Skeletal muscle tissue (tissue), 4 donors: ENCODE data around the gene SNX19. TPM values are rescaled to one million over a fixed set of nuclear protein-coding genes. Genes with fewer than 3 reads are reported as not detected.

ENCODE experiments used
- H3K27ac ChIP-seq: one replicate; pipeline ENCODE4 v1.7.0; 2013; ENCODE audit warnings: mild to moderate bottlenecking, low read depth, low read length, inconsistent platforms
- H3K27me3 ChIP-seq, 3 donors: one replicate each; pipeline ENCODE4 v1.7.0; 2013; ENCODE audit warnings: low read length in 3 of 3; ENCODE audit not compliant: control insufficient read depth in 3 of 3, insufficient read depth in 3 of 3
- H3K36me3 ChIP-seq, 3 donors: one replicate each; pipeline ENCODE4 v1.7.0; 2013; ENCODE audit warnings: low read length in 3 of 3; ENCODE audit not compliant: control insufficient read depth in 3 of 3, insufficient read depth in 3 of 3
- H3K4me1 ChIP-seq, 3 donors: one replicate each; pipeline ENCODE4 v1.7.0; 2013; ENCODE audit warnings: low read length in 3 of 3, mild to moderate bottlenecking in 3 of 3; ENCODE audit not compliant: control insufficient read depth in 3 of 3, insufficient read depth in 3 of 3
- H3K4me3 ChIP-seq, 3 donors: one replicate each; pipeline ENCODE4 v1.7.0; 2013; ENCODE audit warnings: low read length in 3 of 3
- H3K9ac ChIP-seq, 3 donors: one replicate each; pipeline ENCODE4 v1.7.0; 2013; ENCODE audit warnings: low read length in 3 of 3, mild to moderate bottlenecking in 3 of 3, moderate library complexity in 2 of 3, low read depth in 1 of 3
- H3K9me3 ChIP-seq, 3 donors: one replicate each; pipeline ENCODE4 v1.7.0; 2013; ENCODE audit warnings: low read length in 3 of 3; ENCODE audit not compliant: control insufficient read depth in 3 of 3
- total RNA-seq: library from RNA; depleted of rRNA; stranded (reverse); fragments of >200 nt; gene quantifications from one replicate; pipeline ENCODE4 v1.2.3, GENCODE V29; 2014
- donor health status: Osteomylitis.

Gene SNX19
- total RNA-seq, 1 donor from 2014 or later, result 31.3 TPM

GRCh38 chr11:130832566-130833425 is 83.5 kb downstream of the SNX19 start:
- Histone ChIP-seq H3K4me1 (peaks cover 38 to 41% (median 41%) of the 10 kb centered on the region in 3 donors), H3K9ac (no peak overlapping the region), H3K27me3 (no peaks in the 10 kb centered on the region), H3K36me3 (no peaks in the 10 kb centered on the region), H3K4me3 (no peak overlapping the region), H3K9me3 (peaks cover 0 to 5% (median 0%) of the 10 kb centered on the region in 3 donors), H3K27ac (no peak overlapping the region)

GRCh38 chr11:130831976-130832375 is 84.3 kb downstream of the SNX19 start:
- Histone ChIP-seq H3K9me3 (peaks cover 0 to 5% (median 0%) of the 10 kb centered on the region in 3 donors), H3K4me3 (no peak overlapping the region), H3K36me3 (no peaks in the 10 kb centered on the region), H3K27me3 (no peaks in the 10 kb centered on the region), H3K4me1 (peaks cover 41 to 49% (median 46%) of the 10 kb centered on the region in 3 donors), H3K27ac (no peak overlapping the region), H3K9ac (no peak overlapping the region)

GRCh38 chr11:130831506-130831905 is 84.8 kb downstream of the SNX19 start:
- Histone ChIP-seq H3K36me3 (no peaks in the 10 kb centered on the region), H3K4me1 (peaks cover 41 to 51% (median 46%) of the 10 kb centered on the region in 3 donors), H3K4me3 (no peak overlapping the region), H3K9me3 (peaks cover 0 to under 1% (median 0%) of the 10 kb centered on the region in 3 donors), H3K27ac (no peak overlapping the region), H3K9ac (no peak overlapping the region), H3K27me3 (no peaks in the 10 kb centered on the region)

DNA sequence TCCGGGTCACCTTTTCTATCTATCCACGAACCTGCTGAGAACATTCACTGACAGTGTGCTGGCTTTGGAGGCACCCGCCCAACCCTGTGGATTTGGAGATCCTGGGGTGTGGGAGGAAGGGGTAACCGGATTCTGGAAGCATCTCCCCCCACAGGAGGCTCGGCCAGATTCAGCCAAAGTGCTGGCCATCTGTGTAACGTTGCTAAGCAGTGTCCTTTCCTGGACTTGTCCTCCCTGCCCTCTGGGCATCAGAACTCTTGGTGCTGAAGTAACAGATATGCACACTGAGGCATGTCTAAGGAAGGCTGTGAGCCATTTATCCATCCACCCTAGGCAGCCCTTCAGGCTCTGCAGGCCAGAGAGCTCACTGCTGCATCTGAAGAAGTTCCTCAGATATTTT is 85.7 kb downstream of the SNX19 start:
- Histone ChIP-seq H3K9me3 (no peaks in the 10 kb centered on the region), H3K27ac (peak overlapping the region; percentile 36), H3K4me3 (peak overlapping the region in 1 of 3 donors; percentile 29), H3K27me3 (no peaks in the 10 kb centered on the region), H3K4me1 (peaks cover 41 to 51% (median 46%) of the 10 kb centered on the region in 3 donors), H3K9ac (peak overlapping the region in 1 of 3 donors; percentile 69), H3K36me3 (no peaks in the 10 kb centered on the region)

- peak overlapping the region in 1 of 3 donors; percentile 69 for H3K9ac ChIP-seq
- H3K36me3 ChIP-seq, result no peaks in the 10 kb centered on the region
- H3K27ac ChIP-seq, result peak overlapping the region; percentile 36
- H3K27me3 ChIP-seq, result no peaks in the 10 kb centered on the region
- H3K4me1 ChIP-seq, result peaks cover 41 to 51% (median 46%) of the 10 kb centered on the region in 3 donors
- no peaks in the 10 kb centered on the region for H3K9me3 ChIP-seq
- H3K4me3 ChIP-seq, result peak overlapping the region in 2 of 3 donors; percentile 19 to 29
These were observed 86.3 kb downstream of the SNX19 start for GRCh38 chr11:130829920-130830511.

GRCh38 chr11:130828741-130829140 is 87.5 kb downstream of the SNX19 start:
- peaks cover 41 to 51% (median 46%) of the 10 kb centered on the region in 3 donors for H3K4me1 ChIP-seq
- H3K27ac ChIP-seq, result no peak overlapping the region
- peak overlapping the region in 1 of 3 donors; percentile 51 for H3K9ac ChIP-seq
- no peaks in the 10 kb centered on the region for H3K36me3 ChIP-seq
- H3K9me3 ChIP-seq, result no peaks in the 10 kb centered on the region
- H3K27me3 ChIP-seq, result no peaks in the 10 kb centered on the region
- H3K4me3 ChIP-seq, result no peak overlapping the region

DNA sequence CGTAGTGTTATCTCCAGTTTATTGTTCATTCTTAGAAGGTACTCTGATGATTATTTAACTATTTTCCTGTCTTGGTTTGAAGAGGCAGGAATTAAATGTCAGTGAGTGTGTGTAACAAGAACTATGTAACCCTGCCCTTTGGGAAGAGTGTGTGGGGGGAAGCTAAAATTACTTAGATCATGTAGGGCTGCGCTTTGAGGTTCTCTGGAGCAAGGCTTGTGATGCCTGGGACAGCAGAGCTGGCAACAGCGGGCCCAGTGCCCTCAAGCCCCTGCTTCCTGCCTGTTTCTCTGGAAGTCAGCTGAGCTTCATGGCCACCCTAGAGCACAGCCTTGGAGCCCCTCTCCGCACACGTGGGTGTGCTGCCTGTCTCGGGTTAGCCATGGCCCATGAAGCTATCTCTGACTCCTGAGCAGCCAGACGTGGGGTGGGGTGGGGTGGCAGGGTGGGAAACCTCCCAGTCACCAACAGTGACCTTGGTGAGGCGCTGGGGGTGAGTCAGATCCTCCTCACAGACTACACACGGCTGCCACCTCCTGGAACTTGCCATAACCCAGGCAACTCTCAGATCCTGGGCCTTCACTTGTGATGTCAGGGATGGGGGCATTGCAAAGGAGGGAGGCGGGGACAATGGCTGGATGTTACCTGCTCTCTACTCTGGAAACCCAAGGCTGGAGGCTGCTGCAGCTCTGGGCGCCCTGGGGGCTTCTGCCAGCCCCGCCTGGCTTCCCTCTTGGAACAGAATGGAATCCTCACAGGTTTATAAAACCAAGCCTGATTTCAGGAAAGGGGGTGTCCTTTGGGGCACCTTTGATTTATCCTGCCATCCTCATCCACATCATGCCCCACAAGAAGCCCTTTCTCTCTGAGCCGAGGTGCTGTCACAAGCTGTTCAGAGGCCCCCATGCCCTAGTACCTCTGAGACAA is 88.6 kb downstream of the SNX19 start:
- no peak overlapping the region for H3K4me3 ChIP-seq
- no peak overlapping the region for H3K27ac ChIP-seq
- no peaks in the 10 kb centered on the region for H3K27me3 ChIP-seq
- H3K9ac ChIP-seq, result peak overlapping the region in 1 of 3 donors; percentile 50
- peaks cover 41 to 51% (median 46%) of the 10 kb centered on the region in 3 donors for H3K4me1 ChIP-seq
- no peaks in the 10 kb centered on the region for H3K9me3 ChIP-seq
- no peaks in the 10 kb centered on the region for H3K36me3 ChIP-seq

GRCh38 chr11:130826572-130826971 is 89.7 kb downstream of the SNX19 start:
- Histone ChIP-seq H3K27me3 (no peaks in the 10 kb centered on the region), H3K9ac (no peak overlapping the region), H3K27ac (no peak overlapping the region), H3K4me3 (no peak overlapping the region), H3K9me3 (no peaks in the 10 kb centered on the region), H3K36me3 (no peaks in the 10 kb centered on the region), H3K4me1 (peaks cover 38 to 47% (median 42%) of the 10 kb centered on the region in 3 donors)

DNA sequence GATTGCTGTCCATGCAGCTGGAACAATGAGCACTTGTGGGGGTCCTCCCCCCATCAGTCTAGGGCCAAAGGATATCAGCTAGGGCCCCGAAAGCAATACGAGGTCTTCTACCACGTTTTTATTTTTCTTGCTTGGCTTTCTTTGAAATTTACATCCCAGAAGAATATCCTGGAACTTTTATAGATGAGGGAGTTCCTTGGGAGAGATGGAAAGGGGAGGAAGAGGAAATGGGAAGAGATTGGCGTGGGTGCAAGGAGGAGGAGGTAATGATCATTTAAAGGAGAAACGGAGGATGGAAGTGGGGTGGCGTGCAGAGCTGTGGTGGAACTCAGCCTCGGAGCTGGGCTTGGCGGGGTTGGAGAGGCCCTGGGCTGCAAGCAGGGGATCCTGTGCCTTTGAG is 90.3 kb downstream of the SNX19 start:
- peaks cover 32 to 41% (median 36%) of the 10 kb centered on the region in 3 donors for H3K4me1 ChIP-seq
- no peaks in the 10 kb centered on the region for H3K36me3 ChIP-seq
- no peak overlapping the region for H3K9ac ChIP-seq
- no peaks in the 10 kb centered on the region for H3K27me3 ChIP-seq
- H3K27ac ChIP-seq, result no peak overlapping the region
- no peak overlapping the region for H3K4me3 ChIP-seq
- H3K9me3 ChIP-seq, result no peaks in the 10 kb centered on the region
